HG02870 (cell line): ENCODE data around the gene L1CAM.

Experiments
- ATAC-seq: cut with Tn5 transposase; IDR thresholded peaks from one replicate; pipeline ENCODE4 v1.9.1; 2021; ENCODE audit warnings: mild to moderate bottlenecking, moderate library complexity; ENCODE audit not compliant: unreplicated experiment

The L1CAM gene

DNA sequence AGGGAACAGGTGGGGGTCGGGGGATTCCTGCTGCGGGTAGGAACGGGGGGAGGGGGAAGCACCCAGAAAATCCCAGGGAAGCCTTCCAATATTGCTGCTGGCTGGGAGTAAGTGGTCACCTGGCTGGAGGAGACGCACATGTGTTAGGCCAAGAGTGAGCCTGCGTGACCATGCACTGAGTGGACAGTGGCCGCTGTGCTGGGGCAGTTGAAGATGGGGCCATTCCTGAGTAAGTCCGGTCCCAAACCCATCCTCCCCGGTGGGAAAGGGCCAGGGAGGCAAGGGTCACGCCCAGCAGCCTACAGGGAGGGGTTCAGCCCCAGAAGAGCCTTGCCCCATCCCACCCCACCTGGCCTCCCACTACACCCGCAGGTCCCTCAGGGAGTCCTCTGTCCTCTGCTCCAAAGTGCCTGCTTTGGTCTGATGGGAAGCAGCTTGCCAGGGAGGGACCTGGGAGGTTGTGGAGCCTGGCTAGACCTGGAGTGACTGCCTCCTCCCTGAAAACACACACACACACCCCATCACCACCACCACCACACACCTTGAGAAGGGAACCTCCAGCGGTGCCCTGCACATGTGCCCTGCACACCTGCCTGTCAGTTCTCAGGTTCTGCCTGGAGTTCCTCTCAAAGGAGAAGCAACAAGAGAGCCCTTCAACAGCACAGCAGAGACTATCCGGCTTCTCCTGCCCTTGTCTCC, 6.1 kb downstream of the L1CAM start:
- no peak for ATAC-seq

DNA sequence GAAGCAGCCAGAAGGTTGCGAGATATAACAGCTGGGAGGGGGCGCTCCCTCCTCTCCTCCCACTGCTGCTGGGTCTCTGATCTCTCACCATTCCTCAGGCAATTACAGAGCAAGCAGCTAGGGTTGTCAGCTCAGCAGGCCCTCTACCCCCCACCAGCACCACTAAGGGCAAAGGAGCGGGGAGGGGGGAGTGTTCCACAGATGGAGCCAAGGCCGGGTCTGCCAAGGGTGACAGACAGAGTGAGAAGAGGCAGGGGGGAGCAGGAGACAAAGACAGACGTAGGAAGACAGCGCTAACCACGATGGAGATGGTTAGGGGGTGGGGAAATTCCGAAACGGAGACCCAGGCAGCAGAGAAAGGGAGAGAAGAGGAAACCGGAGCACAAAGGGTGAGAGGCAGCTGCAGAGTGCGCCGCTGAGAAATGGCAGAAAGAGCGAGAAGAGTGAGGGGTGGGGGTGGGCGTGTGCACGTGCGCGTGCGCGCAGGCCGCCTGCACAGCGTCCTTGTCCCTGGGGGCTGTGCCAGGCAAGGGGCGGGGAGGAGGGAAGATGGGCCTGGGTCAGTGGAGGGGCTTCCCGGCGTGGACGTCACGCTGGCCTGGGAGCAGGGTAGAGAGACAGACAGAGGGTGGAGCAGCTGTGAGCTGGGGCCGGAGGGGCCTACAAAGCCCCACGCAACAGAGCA, 6.9 kb downstream of the L1CAM start:
- ATAC-seq = no peak

DNA sequence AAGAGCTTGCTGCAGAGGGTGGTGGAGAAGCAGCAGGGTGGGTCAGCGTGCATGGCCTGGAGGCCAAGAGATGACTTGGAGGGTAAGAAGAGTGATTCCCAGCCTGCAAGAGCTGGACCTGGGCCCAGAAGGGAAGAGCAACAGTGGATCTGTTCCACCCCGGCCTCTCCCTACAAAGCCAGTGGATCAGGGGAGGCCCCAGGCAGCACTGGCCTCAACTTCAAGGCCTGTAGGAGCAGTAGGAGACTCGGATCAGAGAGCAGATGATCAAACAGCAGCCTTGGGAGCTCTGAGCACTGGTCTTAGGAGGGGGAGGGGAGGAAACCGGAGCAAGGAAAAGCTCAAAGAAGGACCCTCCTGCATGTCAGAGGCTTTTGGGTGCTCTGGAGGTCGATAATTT, 7.6 kb downstream of the L1CAM start:
- ATAC-seq = no peak

GRCh38 chrX:153877571-153878261, 8.3 kb downstream of the L1CAM start:
- no peak for ATAC-seq

DNA sequence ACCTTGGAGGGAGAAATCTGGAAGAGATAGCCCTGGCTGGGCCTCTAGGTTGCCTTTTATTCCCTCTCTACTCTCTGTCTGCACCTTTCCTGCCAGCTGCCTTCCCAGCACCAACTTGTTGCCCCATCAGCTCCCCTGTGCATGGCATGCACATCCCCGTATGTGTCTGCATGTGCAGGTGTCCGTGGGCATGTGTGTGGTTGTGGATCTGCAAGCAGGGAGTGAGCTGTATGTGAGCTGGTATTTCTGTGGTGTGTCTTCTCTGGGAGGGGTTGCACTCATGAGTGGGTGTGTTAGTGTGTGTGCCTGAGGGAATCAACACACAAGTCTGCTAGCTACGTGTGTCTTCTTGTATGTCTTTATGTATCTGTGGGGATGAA, 9.9 kb downstream of the L1CAM start:
- no peak for ATAC-seq

- no peak for ATAC-seq
These were observed 10.4 kb downstream of the L1CAM start for GRCh38 chrX:153875391-153876111.

DNA sequence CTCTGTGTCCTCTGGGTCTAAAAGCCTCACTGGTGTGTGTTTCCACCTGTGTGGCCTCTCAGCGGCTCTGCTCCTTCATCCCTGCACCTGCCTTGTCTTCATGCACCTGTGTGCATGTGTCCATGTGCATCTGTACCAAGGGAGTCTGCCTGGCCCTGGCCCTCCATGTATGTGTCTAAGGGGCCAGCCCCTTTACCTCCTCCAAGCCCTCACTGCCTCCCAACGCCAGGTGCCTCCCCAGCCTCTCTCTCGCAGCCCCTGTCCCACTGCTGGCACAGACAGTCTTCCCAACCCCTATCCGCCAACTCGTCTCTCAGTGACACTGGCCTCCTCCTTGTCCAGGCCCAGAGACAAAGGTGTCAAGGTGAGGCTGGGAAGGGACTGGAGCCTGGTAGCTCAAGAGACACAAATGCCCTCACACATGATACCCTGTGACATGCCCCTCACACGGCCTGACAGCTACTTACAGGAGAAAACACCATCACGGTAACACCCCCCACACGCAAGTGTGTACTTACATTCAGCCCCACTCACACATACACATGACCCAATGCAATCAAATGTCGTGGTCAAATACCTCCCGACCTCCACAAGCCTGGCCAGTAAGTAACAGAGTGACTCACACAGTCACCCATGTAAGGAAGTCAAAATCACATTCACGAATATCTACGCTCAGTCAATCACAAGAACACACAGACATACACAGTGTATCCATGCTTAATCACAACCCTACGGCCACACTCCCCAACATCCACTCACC, 11.4 kb downstream of the L1CAM start:
- ATAC-seq = no peak

DNA sequence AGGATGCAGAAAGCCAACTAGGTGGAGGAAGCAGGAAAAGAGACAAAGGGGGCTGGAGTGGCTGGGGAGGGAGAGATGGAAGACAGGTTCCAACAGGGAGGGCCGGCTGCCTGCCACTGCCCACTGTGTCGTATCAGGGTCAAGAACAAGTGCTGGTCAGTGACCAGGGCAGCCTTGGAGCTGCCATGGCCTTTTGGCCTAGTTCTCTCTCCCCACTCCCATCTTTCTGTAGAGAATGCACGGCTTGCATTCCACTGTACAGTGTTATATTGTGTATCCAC, 11.9 kb downstream of the L1CAM start:
- ATAC-seq = no peak

GRCh38 chrX:153873282-153874084, 12.5 kb downstream of the L1CAM start:
- ATAC-seq = no peak

GRCh38 chrX:153871946-153872878, 13.8 kb downstream of the L1CAM start:
- no peak for ATAC-seq

- ATAC-seq = no peak
These were observed 14.5 kb downstream of the L1CAM start for GRCh38 chrX:153871451-153871850.

DNA sequence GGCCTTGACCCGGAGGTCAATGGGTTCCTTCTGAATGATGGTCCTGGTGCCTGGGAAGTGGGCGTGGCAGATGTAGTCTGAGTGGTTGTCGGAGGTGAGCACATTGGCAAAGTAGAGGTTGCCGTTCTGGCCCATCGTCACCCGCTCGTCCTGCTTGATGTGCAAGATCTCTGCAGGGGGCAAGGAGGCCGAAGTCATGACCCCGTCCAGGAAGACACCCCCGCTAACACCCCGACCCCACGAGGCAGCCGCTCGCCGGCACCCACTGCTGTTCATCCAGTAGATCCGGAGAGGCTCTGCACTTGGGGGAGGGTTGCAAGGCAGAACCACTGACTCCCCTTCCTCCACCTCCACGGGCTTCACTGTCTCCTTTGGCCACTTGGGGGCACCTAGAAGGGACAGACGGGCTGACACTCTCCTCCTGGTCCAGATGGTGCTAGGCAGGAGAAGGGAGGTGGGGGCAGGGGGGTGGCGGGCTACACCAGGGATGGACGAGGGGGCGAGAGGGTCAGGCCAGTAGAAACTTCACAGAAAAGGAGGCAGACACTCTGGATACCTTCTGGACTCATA, 15.1 kb downstream of the L1CAM start:
- no peak for ATAC-seq

DNA sequence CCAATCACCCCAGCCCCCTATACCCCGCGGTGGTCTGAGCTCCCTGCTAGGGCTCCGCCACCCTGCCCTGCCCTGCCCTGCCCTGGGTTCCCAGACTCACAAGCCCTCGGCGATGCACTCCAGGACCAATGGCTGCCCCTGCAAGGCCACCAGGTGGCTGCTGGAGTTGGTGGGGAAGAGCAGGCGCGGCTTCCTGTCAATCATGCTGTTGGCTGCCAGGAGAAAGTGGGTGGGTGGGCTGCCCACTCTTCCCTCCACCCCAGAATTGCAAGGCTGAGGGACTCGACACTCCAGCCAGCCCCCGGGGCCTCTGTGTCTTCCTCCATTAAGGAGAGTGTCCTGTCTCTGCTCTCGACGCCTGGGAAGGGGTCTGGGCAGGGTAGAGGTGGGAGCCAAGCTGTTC, 15.7 kb downstream of the L1CAM start:
- no peak for ATAC-seq

- ATAC-seq = no peak
These were observed 16.3 kb downstream of the L1CAM start for GRCh38 chrX:153869473-153870287.

- ATAC-seq = no peak
These were observed 17.1 kb downstream of the L1CAM start for GRCh38 chrX:153868576-153869472.

GRCh38 chrX:153867671-153868070, 18.3 kb downstream of the L1CAM start:
- no peak for ATAC-seq

GRCh38 chrX:153867139-153867538, 18.8 kb downstream of the L1CAM start:
- no peak for ATAC-seq
